Measurements from ENCODE around the gene B4GALT5.

- TF ChIP-seq POLR2A (IDR thresholded peaks at IDR 0.05; ENCODE audit: low read length) (no peak), GATA1 (IDR thresholded peaks at IDR 0.05; ENCODE audit: low read depth, low read length) (no peak)
Measured at GRCh38 chr20:49663112-49663511, 50.6 kb downstream of the B4GALT5 start.

Data from erythroblast (primary cell).